ENCODE measurements around the gene SLC51B.
"Not testable (repeated sequence)": the region's sequence is repeated elsewhere in the genome, so short reads cannot be mapped to it uniquely, and the experiment has no call there.

The SLC51B gene

GRCh38 chr15:65087411-65087810, 42.2 kb downstream of the SLC51B start:
- DNase-seq (ENCODE audit: low spot score): no peak
- POLR2A ChIA-PET (ENCODE audit: low non-redundant PET): no interaction called here
- CTCF ChIA-PET: interaction anchor here (1.5 kb wide), 2 partner anchors 10 to 32 kb away, joined by 4 to 9 read pairs; no protein-coding TSS in a partner anchor
- TF ChIP-seq CTCF (conservative IDR thresholded peaks at IDR 0.05; ENCODE audit: low read depth): no peak
- no peak overlapping the region for H3K27ac ChIP-seq

- ChIA-PET CTCF (interaction anchor here (1.5 kb wide), 1 partner anchor 11 kb away, joined by 4 read pairs; no protein-coding TSS in a partner anchor), POLR2A (ENCODE audit: low non-redundant PET) (no interaction called here)
- no peak overlapping the region for H3K27ac ChIP-seq
- no peak for DNase-seq (ENCODE audit: low spot score)
- TF ChIP-seq CTCF (conservative IDR thresholded peaks at IDR 0.05; ENCODE audit: low read depth): no peak
Measured at GRCh38 chr15:65087873-65088642, 42.9 kb downstream of the SLC51B start.

GRCh38 chr15:65088643-65089021, 43.4 kb downstream of the SLC51B start:
- TF ChIP-seq CTCF (conservative IDR thresholded peaks at IDR 0.05; ENCODE audit: low read depth): no peak
- no peak overlapping the region for H3K27ac ChIP-seq
- POLR2A ChIA-PET (ENCODE audit: low non-redundant PET): no interaction called here
- CTCF ChIA-PET: no interaction called here
- DNase-seq (ENCODE audit: low spot score): no peak

- ChIA-PET CTCF (no interaction called here), POLR2A (ENCODE audit: low non-redundant PET) (no interaction called here)
- no peak overlapping the region for H3K27ac ChIP-seq
- TF ChIP-seq CTCF (conservative IDR thresholded peaks at IDR 0.05; ENCODE audit: low read depth): no peak
- no peak for DNase-seq (ENCODE audit: low spot score)
Measured at GRCh38 chr15:65089206-65089824, 44.1 kb downstream of the SLC51B start.

- DNase-seq (ENCODE audit: low spot score): no peak
- POLR2A ChIA-PET (ENCODE audit: low non-redundant PET): no interaction called here
- no peak overlapping the region for H3K27ac ChIP-seq
- no peak for TF ChIP-seq CTCF (conservative IDR thresholded peaks at IDR 0.05; ENCODE audit: low read depth)
- CTCF ChIA-PET: no interaction called here
Measured at GRCh38 chr15:65091946-65092770, 47.0 kb downstream of the SLC51B start.

- CTCF ChIA-PET: no interaction called here
- DNase-seq (ENCODE audit: low spot score): no peak
- POLR2A ChIA-PET (ENCODE audit: low non-redundant PET): no interaction called here
- H3K27ac ChIP-seq: no peak overlapping the region
- TF ChIP-seq CTCF (conservative IDR thresholded peaks at IDR 0.05; ENCODE audit: low read depth): no peak
Measured at GRCh38 chr15:65092911-65093792, 48.0 kb downstream of the SLC51B start.

- H3K27ac ChIP-seq; POLR2A ChIA-PET (ENCODE audit: low non-redundant PET); CTCF ChIA-PET; DNase-seq (ENCODE audit: low spot score): not testable (repeated sequence)
Measured at GRCh38 chr15:65093793-65094170, 48.6 kb downstream of the SLC51B start.

Measured in RWPE1 (cell line).